HCT116 (cell line): ENCODE results near the gene LRIT2.

Experiments used
- CEBPB ChIP-seq: IDR thresholded peaks from 2 replicates; pipeline ENCODE4 v1.6.1; 2012; ENCODE audit warnings: low read depth
- EGR1 ChIP-seq: IDR thresholded peaks from 2 replicates; pipeline ENCODE4 v1.6.1; 2012; ENCODE audit warnings: low read depth
- EZH2 ChIP-seq: fragments of 200-600 bp; sonication (generic); IDR thresholded peaks from 2 replicates; pipeline ENCODE4 v1.6.1; 2017; ENCODE audit warnings: antibody characterized with exemption, mixed run types
- EZH2phosphoT487 ChIP-seq: fragments of 200-600 bp; IDR thresholded peaks from 2 replicates; pipeline ENCODE4 v1.6.1; 2018; ENCODE audit warnings: antibody characterized with exemption, borderline replicate concordance
- JUND ChIP-seq: IDR thresholded peaks from 2 replicates; pipeline ENCODE4 v1.6.1; 2012
- POLR2A ChIP-seq: IDR thresholded peaks from 2 replicates; pipeline ENCODE4 v1.7.0; 2011; ENCODE audit warnings: borderline replicate concordance; ENCODE audit not compliant: insufficient read depth, insufficient read length; ENCODE audit errors: extremely low read depth
- TCF7L2 ChIP-seq: IDR thresholded peaks from 2 replicates; pipeline ENCODE4 v1.7.0; 2011; ENCODE audit warnings: borderline replicate concordance, inconsistent platforms; ENCODE audit not compliant: insufficient read depth, insufficient read length; ENCODE audit errors: extremely low read depth
- ZFX ChIP-seq: fragments of 450-650 bp; IDR thresholded peaks from 2 replicates; pipeline ENCODE4 v1.6.1; 2017
- TF ChIP-seq, protein P1 (sequence below), 3 experiments: fragments of 200-600 bp in 1 of 3; sonication (generic) in 1 of 3; IDR thresholded peaks in 2 of 3; conservative IDR thresholded peaks in 1 of 3; 2 replicates each; pipeline ENCODE4 v1.5.1; 2012 to 2017; ENCODE audit warnings: low read depth in 2 of 3, low read length in 2 of 3, antibody characterized with exemption in 1 of 3, borderline replicate concordance in 1 of 3, control low read depth in 1 of 3, mild to moderate bottlenecking in 1 of 3, mixed read lengths in 1 of 3, mixed run types in 1 of 3, moderate library complexity in 1 of 3; ENCODE audit not compliant: insufficient read depth in 1 of 3
- TF ChIP-seq, protein P2 (sequence below): IDR thresholded peaks from 2 replicates; pipeline ENCODE4 v1.6.1; 2012; ENCODE audit warnings: low read depth
- TF ChIP-seq, protein P3 (sequence below): IDR thresholded peaks from 2 replicates; pipeline ENCODE4 v1.6.1; 2012
- TF ChIP-seq, protein P4 (sequence below): IDR thresholded peaks from 2 replicates; pipeline ENCODE4 v1.6.1; 2011; ENCODE audit warnings: mild to moderate bottlenecking, low read length, moderate library complexity; ENCODE audit not compliant: insufficient replicate concordance; ENCODE audit errors: extremely low read depth

DNA sequence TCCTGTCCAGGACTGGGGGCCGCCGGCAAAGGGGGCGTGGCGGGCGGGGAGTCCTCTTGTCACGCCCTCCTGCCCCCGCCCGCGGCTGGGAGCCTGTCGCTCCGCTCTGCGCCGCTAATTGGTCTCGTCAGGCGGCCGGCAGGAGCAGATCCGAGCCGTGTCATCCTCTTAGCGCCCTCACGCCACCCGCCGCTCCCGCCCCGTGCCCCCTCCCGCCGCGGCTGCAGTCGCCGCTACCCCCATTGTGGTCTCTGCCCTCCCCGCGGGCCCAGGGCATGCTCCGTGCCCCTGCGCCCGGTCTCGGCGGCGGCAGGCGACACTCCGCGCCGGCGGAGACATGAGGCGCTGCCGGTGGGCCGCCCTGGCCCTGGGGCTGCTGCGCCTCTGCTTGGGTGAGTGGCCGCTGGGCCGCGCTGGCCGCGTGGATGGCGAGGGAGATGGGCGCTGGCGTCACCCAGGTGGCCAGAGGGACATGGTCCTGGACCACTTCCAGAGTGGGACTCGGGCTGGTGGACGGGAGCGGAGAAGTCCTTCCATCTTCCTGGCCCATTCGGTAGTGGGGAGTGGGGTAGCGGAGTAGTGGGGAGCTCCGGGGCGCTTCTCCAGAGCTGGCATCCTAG lies 30.8 kb downstream of the LRIT2 start, which contains the start of gene CDHR1:
- TF ChIP-seq, protein P1, sequence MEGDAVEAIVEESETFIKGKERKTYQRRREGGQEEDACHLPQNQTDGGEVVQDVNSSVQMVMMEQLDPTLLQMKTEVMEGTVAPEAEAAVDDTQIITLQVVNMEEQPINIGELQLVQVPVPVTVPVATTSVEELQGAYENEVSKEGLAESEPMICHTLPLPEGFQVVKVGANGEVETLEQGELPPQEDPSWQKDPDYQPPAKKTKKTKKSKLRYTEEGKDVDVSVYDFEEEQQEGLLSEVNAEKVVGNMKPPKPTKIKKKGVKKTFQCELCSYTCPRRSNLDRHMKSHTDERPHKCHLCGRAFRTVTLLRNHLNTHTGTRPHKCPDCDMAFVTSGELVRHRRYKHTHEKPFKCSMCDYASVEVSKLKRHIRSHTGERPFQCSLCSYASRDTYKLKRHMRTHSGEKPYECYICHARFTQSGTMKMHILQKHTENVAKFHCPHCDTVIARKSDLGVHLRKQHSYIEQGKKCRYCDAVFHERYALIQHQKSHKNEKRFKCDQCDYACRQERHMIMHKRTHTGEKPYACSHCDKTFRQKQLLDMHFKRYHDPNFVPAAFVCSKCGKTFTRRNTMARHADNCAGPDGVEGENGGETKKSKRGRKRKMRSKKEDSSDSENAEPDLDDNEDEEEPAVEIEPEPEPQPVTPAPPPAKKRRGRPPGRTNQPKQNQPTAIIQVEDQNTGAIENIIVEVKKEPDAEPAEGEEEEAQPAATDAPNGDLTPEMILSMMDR (IDR thresholded peaks at IDR 0.05 in 2 of 3, conservative IDR thresholded peaks at IDR 0.05 in 1 of 3; ENCODE audit: borderline replicate concordance in 1 of 3, insufficient read depth in 1 of 3, low read depth in 2 of 3, low read length in 2 of 3): no peak
- TF ChIP-seq, protein P2, sequence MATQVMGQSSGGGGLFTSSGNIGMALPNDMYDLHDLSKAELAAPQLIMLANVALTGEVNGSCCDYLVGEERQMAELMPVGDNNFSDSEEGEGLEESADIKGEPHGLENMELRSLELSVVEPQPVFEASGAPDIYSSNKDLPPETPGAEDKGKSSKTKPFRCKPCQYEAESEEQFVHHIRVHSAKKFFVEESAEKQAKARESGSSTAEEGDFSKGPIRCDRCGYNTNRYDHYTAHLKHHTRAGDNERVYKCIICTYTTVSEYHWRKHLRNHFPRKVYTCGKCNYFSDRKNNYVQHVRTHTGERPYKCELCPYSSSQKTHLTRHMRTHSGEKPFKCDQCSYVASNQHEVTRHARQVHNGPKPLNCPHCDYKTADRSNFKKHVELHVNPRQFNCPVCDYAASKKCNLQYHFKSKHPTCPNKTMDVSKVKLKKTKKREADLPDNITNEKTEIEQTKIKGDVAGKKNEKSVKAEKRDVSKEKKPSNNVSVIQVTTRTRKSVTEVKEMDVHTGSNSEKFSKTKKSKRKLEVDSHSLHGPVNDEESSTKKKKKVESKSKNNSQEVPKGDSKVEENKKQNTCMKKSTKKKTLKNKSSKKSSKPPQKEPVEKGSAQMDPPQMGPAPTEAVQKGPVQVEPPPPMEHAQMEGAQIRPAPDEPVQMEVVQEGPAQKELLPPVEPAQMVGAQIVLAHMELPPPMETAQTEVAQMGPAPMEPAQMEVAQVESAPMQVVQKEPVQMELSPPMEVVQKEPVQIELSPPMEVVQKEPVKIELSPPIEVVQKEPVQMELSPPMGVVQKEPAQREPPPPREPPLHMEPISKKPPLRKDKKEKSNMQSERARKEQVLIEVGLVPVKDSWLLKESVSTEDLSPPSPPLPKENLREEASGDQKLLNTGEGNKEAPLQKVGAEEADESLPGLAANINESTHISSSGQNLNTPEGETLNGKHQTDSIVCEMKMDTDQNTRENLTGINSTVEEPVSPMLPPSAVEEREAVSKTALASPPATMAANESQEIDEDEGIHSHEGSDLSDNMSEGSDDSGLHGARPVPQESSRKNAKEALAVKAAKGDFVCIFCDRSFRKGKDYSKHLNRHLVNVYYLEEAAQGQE: no peak
- TF ChIP-seq, protein P3, sequence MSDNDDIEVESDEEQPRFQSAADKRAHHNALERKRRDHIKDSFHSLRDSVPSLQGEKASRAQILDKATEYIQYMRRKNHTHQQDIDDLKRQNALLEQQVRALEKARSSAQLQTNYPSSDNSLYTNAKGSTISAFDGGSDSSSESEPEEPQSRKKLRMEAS: no peak
- no peak for TF ChIP-seq ZFX
- TF ChIP-seq EZH2: no peak
- no peak for TF ChIP-seq EZH2phosphoT487
- no peak for TF ChIP-seq POLR2A
- no peak for TF ChIP-seq CEBPB
- no peak for TF ChIP-seq EGR1
- no peak for TF ChIP-seq TCF7L2
- no peak for TF ChIP-seq JUND
- TF ChIP-seq, protein P4, sequence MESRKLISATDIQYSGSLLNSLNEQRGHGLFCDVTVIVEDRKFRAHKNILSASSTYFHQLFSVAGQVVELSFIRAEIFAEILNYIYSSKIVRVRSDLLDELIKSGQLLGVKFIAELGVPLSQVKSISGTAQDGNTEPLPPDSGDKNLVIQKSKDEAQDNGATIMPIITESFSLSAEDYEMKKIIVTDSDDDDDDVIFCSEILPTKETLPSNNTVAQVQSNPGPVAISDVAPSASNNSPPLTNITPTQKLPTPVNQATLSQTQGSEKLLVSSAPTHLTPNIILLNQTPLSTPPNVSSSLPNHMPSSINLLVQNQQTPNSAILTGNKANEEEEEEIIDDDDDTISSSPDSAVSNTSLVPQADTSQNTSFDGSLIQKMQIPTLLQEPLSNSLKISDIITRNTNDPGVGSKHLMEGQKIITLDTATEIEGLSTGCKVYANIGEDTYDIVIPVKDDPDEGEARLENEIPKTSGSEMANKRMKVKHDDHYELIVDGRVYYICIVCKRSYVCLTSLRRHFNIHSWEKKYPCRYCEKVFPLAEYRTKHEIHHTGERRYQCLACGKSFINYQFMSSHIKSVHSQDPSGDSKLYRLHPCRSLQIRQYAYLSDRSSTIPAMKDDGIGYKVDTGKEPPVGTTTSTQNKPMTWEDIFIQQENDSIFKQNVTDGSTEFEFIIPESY: no peak
